Mucosa of rectum (tissue), 2 donors: ENCODE data around the gene C2CD4B.

Experiments used
- H3K27ac ChIP-seq, 2 donors: one replicate each; pipeline ENCODE4 v1.7.0; 2013; ENCODE audit warnings: inconsistent platforms in 2 of 2, low read depth in 2 of 2, low read length in 2 of 2
- H3K27me3 ChIP-seq, 2 donors: one replicate each; pipeline ENCODE4 v1.7.0; 2013; ENCODE audit warnings: low read length in 2 of 2; ENCODE audit not compliant: control insufficient read depth in 2 of 2, insufficient read depth in 2 of 2
- H3K36me3 ChIP-seq, 2 donors: one replicate each; pipeline ENCODE4 v1.7.0; 2013; ENCODE audit warnings: low read length in 2 of 2; ENCODE audit not compliant: control insufficient read depth in 2 of 2, insufficient read depth in 2 of 2
- H3K4me1 ChIP-seq, 2 donors: one replicate each; pipeline ENCODE4 v1.7.0; 2013; ENCODE audit warnings: low read length in 2 of 2, mild to moderate bottlenecking in 1 of 2; ENCODE audit not compliant: control insufficient read depth in 2 of 2, insufficient read depth in 2 of 2
- H3K4me3 ChIP-seq, 2 donors: one replicate each; pipeline ENCODE4 v1.7.0; 2013; ENCODE audit warnings: low read length in 2 of 2
- H3K9ac ChIP-seq, 2 donors: one replicate each; pipeline ENCODE4 v1.7.0; 2013; ENCODE audit warnings: low read length in 2 of 2, low read depth in 1 of 2, mild to moderate bottlenecking in 1 of 2
- H3K9me3 ChIP-seq, 2 donors: one replicate each; pipeline ENCODE4 v1.7.0; 2013; ENCODE audit warnings: low read length in 2 of 2; ENCODE audit not compliant: control insufficient read depth in 2 of 2
- donor health status: healthy.
- donor health status: Normal muscosa, but diverticular disease.

The C2CD4B gene

GRCh38 chr15:62187910-62188309, 22.8 kb upstream of the C2CD4B start:
- H3K27me3 ChIP-seq = no peaks in the 10 kb centered on the region
- no peak overlapping the region for H3K9ac ChIP-seq
- no peak overlapping the region for H3K4me3 ChIP-seq
- H3K9me3 ChIP-seq = no peaks in the 10 kb centered on the region
- no peaks in the 10 kb centered on the region for H3K36me3 ChIP-seq
- no peaks in the 10 kb centered on the region for H3K4me1 ChIP-seq
- no peak overlapping the region for H3K27ac ChIP-seq

GRCh38 chr15:62187425-62187824, 22.3 kb upstream of the C2CD4B start:
- H3K36me3 ChIP-seq = no peaks in the 10 kb centered on the region
- H3K4me1 ChIP-seq = no peaks in the 10 kb centered on the region
- no peaks in the 10 kb centered on the region for H3K9me3 ChIP-seq
- no peaks in the 10 kb centered on the region for H3K27me3 ChIP-seq
- no peak overlapping the region for H3K4me3 ChIP-seq
- H3K9ac ChIP-seq = no peak overlapping the region
- no peak overlapping the region for H3K27ac ChIP-seq

- H3K27me3 ChIP-seq = no peaks in the 10 kb centered on the region
- H3K36me3 ChIP-seq = no peaks in the 10 kb centered on the region
- no peak overlapping the region for H3K27ac ChIP-seq
- H3K9ac ChIP-seq = no peak overlapping the region
- no peaks in the 10 kb centered on the region for H3K9me3 ChIP-seq
- H3K4me3 ChIP-seq = no peak overlapping the region
- no peaks in the 10 kb centered on the region for H3K4me1 ChIP-seq
Observed at GRCh38 chr15:62186578-62186977, 21.5 kb upstream of the C2CD4B start.

DNA sequence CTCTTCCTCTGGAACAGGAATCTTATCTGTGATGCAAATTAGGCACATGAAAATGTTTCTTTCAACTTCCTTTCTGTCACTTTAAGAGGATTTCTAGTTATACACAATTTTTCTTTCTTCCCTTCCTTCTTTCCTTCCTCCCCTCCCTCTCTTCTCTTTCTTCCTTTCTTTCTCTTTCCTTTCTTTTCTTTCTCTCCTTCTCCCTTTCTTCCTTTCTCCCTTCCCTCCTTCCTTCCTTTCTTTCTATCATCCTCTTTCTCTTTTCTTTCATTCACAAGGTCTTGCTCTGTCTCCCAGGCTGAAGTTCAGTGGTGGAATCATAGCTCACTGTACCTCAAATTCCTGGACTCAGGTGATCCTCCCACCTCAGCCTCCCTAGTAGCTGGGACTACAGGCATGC, 18.0 kb upstream of the C2CD4B start:
- H3K4me1 ChIP-seq = no peaks in the 10 kb centered on the region
- no peaks in the 10 kb centered on the region for H3K36me3 ChIP-seq
- no peak overlapping the region for H3K27ac ChIP-seq
- no peaks in the 10 kb centered on the region for H3K9me3 ChIP-seq
- no peak overlapping the region for H3K9ac ChIP-seq
- no peaks in the 10 kb centered on the region for H3K27me3 ChIP-seq
- H3K4me3 ChIP-seq = no peak overlapping the region

DNA sequence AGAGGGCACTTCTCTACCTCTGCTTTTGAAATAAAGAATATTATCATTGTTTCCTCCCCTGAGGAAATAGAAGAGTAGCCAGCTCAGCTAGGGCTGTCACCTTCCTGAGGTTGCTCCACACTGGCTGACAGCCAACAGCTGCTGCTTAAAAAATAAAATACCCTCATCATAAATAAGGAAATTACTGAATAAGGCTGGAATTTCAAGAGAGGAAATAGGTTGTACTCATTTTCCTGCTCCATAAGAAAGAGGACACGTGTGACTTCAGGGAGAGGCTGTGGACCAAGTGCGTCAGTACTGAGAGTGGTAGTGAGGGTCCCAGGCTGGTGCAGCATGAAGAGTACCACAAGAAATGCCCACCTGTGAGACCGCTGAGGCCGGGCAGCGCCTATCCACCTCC, 8.1 kb upstream of the C2CD4B start:
- Histone ChIP-seq H3K9ac (no peak overlapping the region), H3K9me3 (no peaks in the 10 kb centered on the region), H3K27me3 (peaks cover 0 to 2% of the 10 kb centered on the region in 2 donors), H3K4me3 (no peak overlapping the region), H3K36me3 (no peaks in the 10 kb centered on the region), H3K4me1 (no peaks in the 10 kb centered on the region), H3K27ac (no peak overlapping the region)

DNA sequence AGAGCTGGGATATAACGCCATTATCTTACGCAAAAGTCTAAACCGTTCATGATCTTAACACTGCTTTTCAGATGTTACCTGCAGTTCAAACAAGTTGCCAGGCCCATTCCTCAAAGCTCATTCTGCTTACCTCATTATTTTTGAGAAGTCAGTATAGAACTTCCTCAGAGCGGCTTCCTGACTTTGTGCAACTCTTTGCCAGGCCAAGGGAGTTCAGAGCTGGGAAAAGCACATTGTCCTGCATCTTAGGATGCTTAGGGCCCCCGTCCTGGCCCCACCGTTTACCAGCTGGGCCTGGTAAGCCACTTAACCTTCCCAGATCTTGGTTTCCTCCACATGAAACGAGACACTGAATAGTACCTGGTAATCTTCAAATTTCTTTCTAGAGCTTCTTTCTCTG, 6.8 kb upstream of the C2CD4B start:
- no peak overlapping the region for H3K27ac ChIP-seq
- no peaks in the 10 kb centered on the region for H3K9me3 ChIP-seq
- no peaks in the 10 kb centered on the region for H3K4me1 ChIP-seq
- H3K4me3 ChIP-seq = no peak overlapping the region
- H3K9ac ChIP-seq = no peak overlapping the region
- H3K36me3 ChIP-seq = no peaks in the 10 kb centered on the region
- peaks cover 0 to 2% of the 10 kb centered on the region in 2 donors for H3K27me3 ChIP-seq

- Histone ChIP-seq H3K9ac (no peak overlapping the region), H3K36me3 (no peaks in the 10 kb centered on the region), H3K4me3 (no peak overlapping the region), H3K27ac (no peak overlapping the region), H3K27me3 (peaks cover 0 to 6% of the 10 kb centered on the region in 2 donors), H3K9me3 (no peaks in the 10 kb centered on the region), H3K4me1 (peaks cover 0 to 2% of the 10 kb centered on the region in 2 donors)
Observed at GRCh38 chr15:62165793-62166375, 799 bp upstream of the C2CD4B start.

DNA sequence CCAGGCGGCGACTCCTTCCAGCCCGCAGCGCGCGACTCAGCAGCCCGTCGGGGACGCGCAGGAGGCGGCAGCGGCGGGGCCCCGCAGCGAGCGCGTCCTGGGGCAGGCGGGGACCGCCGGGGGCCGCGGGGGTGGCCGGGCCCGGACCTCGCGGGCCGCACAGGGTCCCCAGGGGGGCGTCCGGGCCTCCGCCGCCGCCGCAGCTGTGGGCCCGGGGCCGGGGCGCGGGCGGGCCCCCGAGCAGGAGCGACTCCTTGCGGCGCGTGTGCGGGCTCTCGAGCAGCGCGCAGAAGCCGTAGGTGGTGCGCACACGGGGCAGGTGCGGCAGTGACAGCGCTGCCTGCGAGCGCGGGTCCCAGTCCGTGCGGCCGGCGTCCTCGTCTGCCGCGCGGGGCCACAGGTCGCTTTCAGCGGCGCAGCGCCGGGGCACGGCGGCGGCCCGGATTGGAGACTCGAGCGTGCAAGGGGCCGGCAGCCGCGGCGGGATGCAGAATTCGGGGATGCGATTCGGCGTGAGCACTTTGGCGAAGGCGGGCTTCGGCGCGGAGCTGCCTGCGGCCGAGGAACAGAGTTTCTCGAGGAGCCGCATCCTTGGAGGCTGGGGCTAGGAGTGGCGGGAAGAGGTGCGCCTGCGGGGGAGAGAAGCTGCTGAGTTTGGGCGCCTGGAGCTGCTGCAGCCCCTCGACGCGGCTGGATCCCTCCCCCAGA, 535 bp downstream of the C2CD4B start:
- no peaks in the 10 kb centered on the region for H3K36me3 ChIP-seq
- H3K27me3 ChIP-seq = peaks cover 0 to 6% of the 10 kb centered on the region in 2 donors
- H3K4me3 ChIP-seq = peak overlapping the region; percentile 53 to 65
- no peaks in the 10 kb centered on the region for H3K9me3 ChIP-seq
- H3K4me1 ChIP-seq = peaks cover 0 to 2% of the 10 kb centered on the region in 2 donors
- peak overlapping the region in 1 of 2 donors; percentile 39 for H3K9ac ChIP-seq
- no peak overlapping the region for H3K27ac ChIP-seq

- Histone ChIP-seq H3K27ac (no peak overlapping the region), H3K27me3 (peaks cover 0 to 6% of the 10 kb centered on the region in 2 donors), H3K4me3 (peak overlapping the region; percentile 45 to 48), H3K36me3 (no peaks in the 10 kb centered on the region), H3K9me3 (no peaks in the 10 kb centered on the region), H3K4me1 (peaks cover 0 to 2% of the 10 kb centered on the region in 2 donors), H3K9ac (peak overlapping the region in 1 of 2 donors; percentile 47)
Observed at GRCh38 chr15:62164014-62164395, 1.1 kb downstream of the C2CD4B start.

GRCh38 chr15:62163397-62164013, 1.6 kb downstream of the C2CD4B start:
- H3K9me3 ChIP-seq = no peaks in the 10 kb centered on the region
- H3K36me3 ChIP-seq = no peaks in the 10 kb centered on the region
- peaks cover 0 to 2% of the 10 kb centered on the region in 2 donors for H3K4me1 ChIP-seq
- H3K27me3 ChIP-seq = peaks cover 0 to 6% of the 10 kb centered on the region in 2 donors
- peak overlapping the region in 1 of 2 donors; percentile 47 for H3K9ac ChIP-seq
- H3K4me3 ChIP-seq = peak overlapping the region; percentile 45 to 48
- no peak overlapping the region for H3K27ac ChIP-seq
